Smooth muscle cell (in vitro differentiated cells): ENCODE data around the gene BMX. TPM values are rescaled to one million over a fixed set of nuclear protein-coding genes. Genes with fewer than 3 reads are reported as not detected.

Experiments used
- DNase-seq: peaks from one replicate; lab custom pipeline; 2025; ENCODE audit not compliant: unreplicated experiment; lab: John Stamatoyannopoulos, UW
- H2AFZ ChIP-seq: fragments of 200-600 bp; sonication (generic); 2 replicates; pipeline ENCODE4 v1.6.0; 2016; ENCODE audit warnings: antibody characterized with exemption, low read depth, mild to moderate bottlenecking
- H3F3A ChIP-seq: fragments of 200-600 bp; sonication (generic); 2 replicates; pipeline ENCODE4 v1.6.0; 2017; ENCODE audit warnings: antibody characterized with exemption, low read depth
- H3K27ac ChIP-seq: fragments of 200-600 bp; sonication (generic); 2 replicates; pipeline ENCODE4 v1.5.1; 2016; ENCODE audit warnings: low read depth, mild to moderate bottlenecking
- H3K27me3 ChIP-seq: fragments of 200-600 bp; sonication (generic); 2 replicates; pipeline ENCODE4 v1.6.1; 2016; ENCODE audit warnings: low read depth, mild to moderate bottlenecking
- H3K36me3 ChIP-seq: fragments of 200-600 bp; sonication (generic); 2 replicates; pipeline ENCODE4 v1.5.1; 2016; ENCODE audit warnings: low read depth
- H3K4me1 ChIP-seq: fragments of 200-600 bp; sonication (generic); 2 replicates; pipeline ENCODE4 v1.5.1; 2016; ENCODE audit warnings: low read depth
- H3K4me2 ChIP-seq: fragments of 200-600 bp; sonication (generic); 2 replicates; pipeline ENCODE4 v1.6.0; 2016; ENCODE audit warnings: mild to moderate bottlenecking
- H3K4me3 ChIP-seq: fragments of 200-600 bp; sonication (generic); 2 replicates; pipeline ENCODE4 v1.5.1; 2016; ENCODE audit warnings: mild to moderate bottlenecking
- H3K79me2 ChIP-seq: fragments of 200-600 bp; sonication (generic); 2 replicates; pipeline ENCODE4 v1.6.0; 2016; ENCODE audit warnings: low read depth, mild to moderate bottlenecking
- H3K9ac ChIP-seq: fragments of 200-600 bp; sonication (generic); 2 replicates; pipeline ENCODE4 v1.6.0; 2016; ENCODE audit warnings: low read depth
- H3K9me3 ChIP-seq: fragments of 200-600 bp; sonication (generic); replicated peaks from 2 replicates; pipeline ENCODE4 v1.5.1; 2016; ENCODE audit warnings: low read depth
- H4K20me1 ChIP-seq: fragments of 200-600 bp; sonication (generic); 2 replicates; pipeline ENCODE4 v1.6.0; 2016; ENCODE audit warnings: low read depth
- CTCF ChIP-seq: fragments of 200-600 bp; sonication (generic); IDR thresholded peaks from 2 replicates; pipeline ENCODE4 v1.5.1; 2017; ENCODE audit warnings: borderline replicate concordance, mild to moderate bottlenecking, antibody characterized with exemption; ENCODE audit not compliant: insufficient read depth, poor library complexity, severe bottlenecking
- WGBS: methylation state at CpG from one replicate; pipeline ENCODE4 v1.1.7; 2016; ENCODE audit warnings: low lambda C conversion rate; 5-methylcytosine and 5-hydroxymethylcytosine counted together
- polyA plus RNA-seq: library from polyadenylated mRNA; unstranded; fragments of >200 nt; fragmentation: Nextera tagmentation; extraction: Ambion mirVana; gene quantifications from 2 replicates; pipeline ENCODE4 v1.2.1, GENCODE V29; 2016
- total RNA-seq: library from RNA; depleted of rRNA; stranded (reverse); fragments of >200 nt; gene quantifications from 2 replicates; pipeline ENCODE4 v1.2.3, GENCODE V29; 2014

The BMX gene
- total and polyA plus RNA-seq, 2 experiments from 2014 or later: not detected

GRCh38 chrX:15514279-15514678, 13.7 kb downstream of the BMX start:
- H3K79me2 ChIP-seq: no peaks in the 10 kb centered on the region
- TF ChIP-seq CTCF: no peak
- no peaks in the 10 kb centered on the region for H3K36me3 ChIP-seq
- no peaks in the 10 kb centered on the region for H4K20me1 ChIP-seq
- no peaks in the 10 kb centered on the region for H3K4me1 ChIP-seq
- no peak overlapping the region for H3K9ac ChIP-seq
- H3K27me3 ChIP-seq: no peaks in the 10 kb centered on the region
- DNase-seq: no peak
- no peak overlapping the region for H3K4me2 ChIP-seq
- H3K27ac ChIP-seq: no peak overlapping the region
- H3K9me3 ChIP-seq: no peaks in the 10 kb centered on the region
- H2AFZ ChIP-seq: no peak overlapping the region
- no peaks in the 10 kb centered on the region for H3F3A ChIP-seq
- WGBS: 67% methylated on average over 1 of the region's 1 CpG
- no peak overlapping the region for H3K4me3 ChIP-seq

GRCh38 chrX:15515931-15516330, 15.3 kb downstream of the BMX start:
- no peaks in the 10 kb centered on the region for H3K36me3 ChIP-seq
- H3K9ac ChIP-seq: no peak overlapping the region
- H2AFZ ChIP-seq: no peak overlapping the region
- no peak overlapping the region for H3K27ac ChIP-seq
- H3K27me3 ChIP-seq: no peaks in the 10 kb centered on the region
- no peaks in the 10 kb centered on the region for H4K20me1 ChIP-seq
- H3K79me2 ChIP-seq: no peaks in the 10 kb centered on the region
- H3K9me3 ChIP-seq: no peaks in the 10 kb centered on the region
- H3K4me3 ChIP-seq: no peak overlapping the region
- no peak for DNase-seq
- WGBS: 53% methylated on average over 6 of the region's 6 CpGs
- no peaks in the 10 kb centered on the region for H3F3A ChIP-seq
- no peaks in the 10 kb centered on the region for H3K4me1 ChIP-seq
- H3K4me2 ChIP-seq: no peak overlapping the region
- TF ChIP-seq CTCF: no peak

- no peak overlapping the region for H3K9ac ChIP-seq
- peaks cover 3% of the 10 kb centered on the region for H3K4me1 ChIP-seq
- H3F3A ChIP-seq: no peaks in the 10 kb centered on the region
- H3K27me3 ChIP-seq: no peaks in the 10 kb centered on the region
- no peaks in the 10 kb centered on the region for H4K20me1 ChIP-seq
- no peak for DNase-seq
- no peak overlapping the region for H2AFZ ChIP-seq
- 75% methylated on average over 3 of the region's 3 CpGs for WGBS
- H3K9me3 ChIP-seq: no peaks in the 10 kb centered on the region
- H3K79me2 ChIP-seq: no peaks in the 10 kb centered on the region
- H3K27ac ChIP-seq: no peak overlapping the region
- no peak overlapping the region for H3K4me3 ChIP-seq
- H3K36me3 ChIP-seq: no peaks in the 10 kb centered on the region
- TF ChIP-seq CTCF: no peak
- H3K4me2 ChIP-seq: no peak overlapping the region
Observed at GRCh38 chrX:15522464-15522863, 21.9 kb downstream of the BMX start.

GRCh38 chrX:15523088-15523487, 22.5 kb downstream of the BMX start:
- Histone ChIP-seq H2AFZ (no peak overlapping the region), H3K36me3 (no peaks in the 10 kb centered on the region), H4K20me1 (no peaks in the 10 kb centered on the region), H3K4me1 (peaks cover 3% of the 10 kb centered on the region), H3K27me3 (no peaks in the 10 kb centered on the region), H3K79me2 (no peaks in the 10 kb centered on the region), H3K9ac (no peak overlapping the region), H3F3A (no peaks in the 10 kb centered on the region), H3K4me2 (no peak overlapping the region), H3K9me3 (no peaks in the 10 kb centered on the region), H3K27ac (no peak overlapping the region), H3K4me3 (no peak overlapping the region)
- TF ChIP-seq CTCF: no peak
- no peak for DNase-seq
